HepG2 (cell line): ENCODE measurements around the gene GNG12. TPM values are rescaled to one million over a fixed set of nuclear protein-coding genes. Genes with fewer than 3 reads are reported as not detected.

ENCODE experiments used
- ARHGAP35 ChIP-seq: sonication (generic); formaldehyde crosslinking; IDR thresholded peaks from 2 replicates; pipeline ENCODE4 v1.9.0; 2022; ENCODE audit warnings: mild to moderate bottlenecking, inconsistent platforms, moderate library complexity, missing genetic modification reagents, borderline replicate concordance
- ARNTL ChIP-seq: sonication (generic); formaldehyde crosslinking; IDR thresholded peaks from 2 replicates; pipeline ENCODE4 v1.4.0; 2020; ENCODE audit warnings: mild to moderate bottlenecking, missing genetic modification reagents
- HMGXB4 ChIP-seq, 2 experiments: sonication (generic) in 1 of 2; formaldehyde crosslinking in 1 of 2; IDR thresholded peaks; 2 replicates each; pipeline versions ENCODE4 v1.4.0 to v1.6.1; 2018 to 2020; ENCODE audit warnings: missing genetic modification reagents in 2 of 2, borderline replicate concordance in 1 of 2, low read depth in 1 of 2, mild to moderate bottlenecking in 1 of 2, missing biosample characterization in 1 of 2
- KLF12 ChIP-seq: sonication (generic); formaldehyde crosslinking; IDR thresholded peaks from 2 replicates; pipeline ENCODE4 v1.4.0; 2020; ENCODE audit warnings: missing genetic modification reagents, borderline replicate concordance
- TAF15 ChIP-seq: fragments of 200-400 bp; formaldehyde crosslinking; IDR thresholded peaks from one replicate; pipeline ENCODE4 v1.6.1; 2018; ENCODE audit warnings: mild to moderate bottlenecking, low read depth, low read length; ENCODE audit not compliant: poor library complexity, severe bottlenecking
- ZEB1 ChIP-seq: IDR thresholded peaks from 2 replicates; pipeline ENCODE4 v1.6.1; 2012; ENCODE audit warnings: mild to moderate bottlenecking, low read depth, inconsistent platforms; ENCODE audit not compliant: insufficient replicate concordance
- ZNF136 ChIP-seq: sonication (generic); formaldehyde crosslinking; IDR thresholded peaks from 2 replicates; pipeline ENCODE4 v1.8.1; 2022; ENCODE audit warnings: low read depth, mild to moderate bottlenecking, moderate library complexity, missing genetic modification reagents
- ZNF337 ChIP-seq: sonication (generic); formaldehyde crosslinking; IDR thresholded peaks from 2 replicates; pipeline ENCODE4 v1.5.1; 2020; ENCODE audit warnings: missing genetic modification reagents, low read depth, mild to moderate bottlenecking, borderline replicate concordance
- ZNF563 ChIP-seq: sonication (generic); formaldehyde crosslinking; IDR thresholded peaks from 2 replicates; pipeline ENCODE4 v1.8.0; 2022; ENCODE audit warnings: mild to moderate bottlenecking, moderate library complexity, missing genetic modification reagents
- ZNF646 ChIP-seq: sonication (generic); formaldehyde crosslinking; IDR thresholded peaks from 2 replicates; pipeline ENCODE4 v1.9.0; 2021; ENCODE audit warnings: mild to moderate bottlenecking, missing genetic modification reagents
- polyA plus RNA-seq, 8 experiments: library from polyadenylated mRNA; depleted of rRNA in 3 of 8; stranded (reverse) in 7 of 8; unstranded in 1 of 8; fragments of >200 nt; fragmentation: Illumina TruSeq in 4 of 8; extraction: Trizol in 4 of 8; gene quantifications; 2 replicates each; pipeline versions ENCODE4 v1.2.1 to v1.2.3, GENCODE V29; 2011 to 2016; ENCODE audit warnings: low read depth in 4 of 8, missing spikeins in 1 of 8, mixed read lengths in 1 of 8; ENCODE audit not compliant: insufficient read depth in 1 of 8
- total RNA-seq, 5 experiments: library from RNA; depleted of rRNA; stranded (reverse); fragments of >200 nt; fragmentation: Illumina TruSeq; extraction: Trizol; gene quantifications; 2 replicates each; pipeline ENCODE4 v1.2.3, GENCODE V29; 2016; ENCODE audit warnings: low read depth in 1 of 5
- TF ChIP-seq, protein P1 (sequence below): sonication (generic); formaldehyde crosslinking; IDR thresholded peaks from 2 replicates; pipeline ENCODE4 v1.5.1; 2020; ENCODE audit warnings: missing genetic modification reagents, mild to moderate bottlenecking, borderline replicate concordance

GNG12 gene
- total and polyA plus RNA-seq, 2 of the 13 experiments (the other 11 are each of a cell fraction or from before 2014, with no cell fraction given) = 0.11 TPM

DNA sequence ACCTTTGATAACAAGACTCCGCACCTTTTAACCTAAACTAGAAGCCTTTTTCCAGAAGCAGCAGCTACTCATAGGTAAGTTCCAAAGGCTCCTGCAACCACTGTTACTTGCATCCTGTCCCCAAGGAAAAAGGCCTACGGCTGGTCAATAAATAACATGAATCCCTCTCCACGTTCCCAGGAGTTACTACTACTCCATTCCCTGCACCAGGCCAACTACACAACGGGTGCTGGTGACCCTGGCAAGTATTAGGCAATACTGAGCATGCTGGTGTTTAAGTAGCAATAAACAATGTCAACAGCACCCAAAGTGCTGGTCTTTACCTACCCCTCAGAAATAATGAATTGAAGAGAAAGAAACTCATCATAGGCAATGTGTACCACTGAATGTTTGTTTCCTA lies 7.7 kb downstream of the GNG12 start (continued):
- no peak for TF ChIP-seq ZNF646
- TF ChIP-seq, protein P1, sequence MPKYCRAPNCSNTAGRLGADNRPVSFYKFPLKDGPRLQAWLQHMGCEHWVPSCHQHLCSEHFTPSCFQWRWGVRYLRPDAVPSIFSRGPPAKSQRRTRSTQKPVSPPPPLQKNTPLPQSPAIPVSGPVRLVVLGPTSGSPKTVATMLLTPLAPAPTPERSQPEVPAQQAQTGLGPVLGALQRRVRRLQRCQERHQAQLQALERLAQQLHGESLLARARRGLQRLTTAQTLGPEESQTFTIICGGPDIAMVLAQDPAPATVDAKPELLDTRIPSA (CRISPR knock-in tag) = no peak
- TF ChIP-seq ARHGAP35 (CRISPR knock-in tag) = no peak
- no peak for TF ChIP-seq ZEB1
- TF ChIP-seq ZNF563 (CRISPR knock-in tag) = no peak
- no peak for TF ChIP-seq ARNTL (CRISPR knock-in tag)
- TF ChIP-seq ZNF136 (CRISPR knock-in tag) = no peak
- no peak for TF ChIP-seq KLF12 (CRISPR knock-in tag)
- no peak for TF ChIP-seq TAF15
- no peak for TF ChIP-seq HMGXB4 (CRISPR knock-in tag; IDR thresholded peaks at IDR 0.05; ENCODE audit: borderline replicate concordance in 1 of 2, low read depth in 1 of 2)
- TF ChIP-seq ZNF337 = no peak
- TF ChIP-seq, all 625 proteins: peak for 0
